K562 (cell line): ENCODE measurements around the gene PRM3. TPM values are rescaled to one million over a fixed set of nuclear protein-coding genes. Genes with fewer than 3 reads are reported as not detected.

ENCODE experiments used
- ARHGAP35 ChIP-seq: fragments of 450-650 bp; IDR thresholded peaks from 2 replicates; pipeline ENCODE4 v1.6.1; 2018; ENCODE audit not compliant: partially characterized antibody
- CREB3L1 ChIP-seq: fragments of 450-650 bp; IDR thresholded peaks from 2 replicates; pipeline ENCODE4 v1.6.1; 2014; ENCODE audit warnings: low read depth, mild to moderate bottlenecking, moderate library complexity, borderline replicate concordance
- DLX4 ChIP-seq: fragments of 250-450 bp; sonication (Bioruptor Pico); IDR thresholded peaks from 2 replicates; pipeline ENCODE4 v1.6.1; 2021; ENCODE audit warnings: mild to moderate bottlenecking
- E2F3 ChIP-seq: fragments of 250-450 bp; sonication (Bioruptor Pico); IDR thresholded peaks from 2 replicates; pipeline ENCODE4 v1.4.0; 2020; ENCODE audit warnings: mild to moderate bottlenecking
- E2F8 ChIP-seq: fragments of 450-650 bp; IDR thresholded peaks from 2 replicates; pipeline ENCODE4 v1.7.1; 2018; ENCODE audit warnings: mild to moderate bottlenecking, low read depth; ENCODE audit not compliant: partially characterized antibody
- ESRRB ChIP-seq: fragments of 250-450 bp; sonication (Bioruptor Pico); IDR thresholded peaks from 2 replicates; pipeline ENCODE4 v1.5.0; 2020; ENCODE audit warnings: mild to moderate bottlenecking, moderate library complexity, borderline replicate concordance
- GATA2 ChIP-seq: sonication (generic); formaldehyde crosslinking; IDR thresholded peaks from 2 replicates; pipeline ENCODE4 v1.4.0; 2020; ENCODE audit warnings: mild to moderate bottlenecking, missing genetic modification reagents
- GATAD2B ChIP-seq: fragments of 450-650 bp; IDR thresholded peaks from 2 replicates; pipeline ENCODE4 v1.6.1; 2017; ENCODE audit warnings: mild to moderate bottlenecking, borderline replicate concordance
- HNRNPH1 ChIP-seq: fragments of 200-400 bp; formaldehyde crosslinking; optimal IDR thresholded peaks from 2 replicates; pipeline ENCODE3; 2017; ENCODE audit warnings: low read depth, mild to moderate bottlenecking, low read length, moderate library complexity
- HNRNPK ChIP-seq: fragments of 200-400 bp; formaldehyde crosslinking; IDR thresholded peaks from one replicate; pipeline ENCODE4 v1.6.1; 2018; ENCODE audit warnings: mild to moderate bottlenecking, low read depth, low read length; ENCODE audit not compliant: poor library complexity, severe bottlenecking
- ILK ChIP-seq: fragments of 450-650 bp; IDR thresholded peaks from 2 replicates; pipeline ENCODE4 v1.6.1; 2016; ENCODE audit warnings: missing genetic modification characterization, low read depth, mild to moderate bottlenecking, missing compliant biosample characterization, moderate library complexity, borderline replicate concordance
- KDM1A ChIP-seq, 2 experiments: fragments of 450-650 bp; IDR thresholded peaks; 2 replicates each; pipeline ENCODE4 v1.6.1; 2016; ENCODE audit warnings: mild to moderate bottlenecking in 2 of 2
- L3MBTL2 ChIP-seq: fragments of 450-650 bp; IDR thresholded peaks from 2 replicates; pipeline ENCODE4 v1.6.1; 2016; ENCODE audit warnings: mild to moderate bottlenecking, moderate library complexity
- MEF2D ChIP-seq: conservative IDR thresholded peaks from 2 replicates; pipeline ENCODE4 v1.6.1; 2016; ENCODE audit warnings: low read depth, missing genetic modification characterization, missing compliant biosample characterization
- NR2C1 ChIP-seq, 2 experiments: fragments of 450-650 bp; IDR thresholded peaks; 2 replicates each; pipeline ENCODE4 v1.6.1; 2017; ENCODE audit warnings: mild to moderate bottlenecking in 2 of 2, antibody characterized with exemption in 1 of 2, inconsistent platforms in 1 of 2, missing compliant biosample characterization in 1 of 2, missing genetic modification characterization in 1 of 2
- PHF20 ChIP-seq: fragments of 450-650 bp; IDR thresholded peaks from 2 replicates; pipeline ENCODE4 v1.6.1; 2018; ENCODE audit not compliant: partially characterized antibody
- POLR2H ChIP-seq: IDR thresholded peaks from 2 replicates; pipeline ENCODE4 v1.6.1; 2016; ENCODE audit warnings: missing genetic modification characterization, low read depth, mild to moderate bottlenecking, control low read depth, missing compliant biosample characterization, moderate library complexity
- RHOXF2B ChIP-seq: fragments of 250-450 bp; sonication (Bioruptor Pico); conservative IDR thresholded peaks from 2 replicates; pipeline ENCODE4 v1.5.1; 2021
- RNF2 ChIP-seq: sonication (generic); IDR thresholded peaks from 2 replicates; pipeline ENCODE4 v1.6.1; 2016
- SOX6 ChIP-seq: fragments of 450-650 bp; IDR thresholded peaks from 2 replicates; pipeline ENCODE4 v1.6.1; 2014; ENCODE audit warnings: mild to moderate bottlenecking
- TBL1XR1 ChIP-seq, 2 experiments: IDR thresholded peaks; 2 replicates each; pipeline ENCODE4 v1.6.1; 2012; ENCODE audit warnings: improper control_type of control experiment in 2 of 2, low read length in 2 of 2, mild to moderate bottlenecking in 1 of 2
- TEAD1 ChIP-seq, 2 experiments: fragments of 450-650 bp in 1 of 2; sonication (generic) in 1 of 2; formaldehyde crosslinking; IDR thresholded peaks; 2 replicates each; pipeline versions ENCODE4 v1.4.0 to v1.8.0; 2020 to 2022; ENCODE audit warnings: mild to moderate bottlenecking in 2 of 2, missing genetic modification reagents in 1 of 2
- ZKSCAN8 ChIP-seq: fragments of 200-800 bp; sonication (Bioruptor generic); IDR thresholded peaks from 2 replicates; pipeline ENCODE4 v1.6.1; 2016; ENCODE audit warnings: missing genetic modification characterization, missing compliant biosample characterization
- ZNF263 ChIP-seq: sonication (generic); formaldehyde crosslinking; IDR thresholded peaks from 2 replicates; pipeline ENCODE4 v1.8.0; 2022; ENCODE audit warnings: mild to moderate bottlenecking, missing genetic modification reagents, borderline replicate concordance
- ZNF3 ChIP-seq: fragments of 250-450 bp; sonication (Bioruptor Pico); IDR thresholded peaks from 2 replicates; pipeline ENCODE4 v1.5.0; 2021; ENCODE audit warnings: mild to moderate bottlenecking, moderate library complexity
- ZNF444 ChIP-seq: fragments of 250-450 bp; sonication (Bioruptor Pico); IDR thresholded peaks from 2 replicates; pipeline ENCODE4 v1.4.0; 2020; ENCODE audit warnings: mild to moderate bottlenecking, moderate library complexity
- ZNF717 ChIP-seq: fragments of 250-450 bp; sonication (Bioruptor Pico); IDR thresholded peaks from 2 replicates; pipeline ENCODE4 v1.5.0; 2021
- polyA plus RNA-seq, 8 experiments: library from polyadenylated mRNA; depleted of rRNA in 4 of 8; stranded (reverse) in 5 of 8; unstranded in 3 of 8; fragments of >200 nt; fragmentation: Nextera tagmentation in 2 of 8; fragmentation: Illumina TruSeq in 1 of 8; extraction: Ambion mirVana in 2 of 8; extraction: Trizol in 1 of 8; gene quantifications; 2 replicates each; pipeline versions ENCODE4 v1.2.1 to v1.2.3, GENCODE V29; 2011 to 2014; ENCODE audit warnings: inconsistent platforms in 1 of 8, missing spikeins in 1 of 8
- total RNA-seq, 7 experiments: library from RNA; depleted of rRNA in 6 of 7; stranded (reverse); fragments of >200 nt in 6 of 7; fragmentation: Illumina TruSeq in 2 of 7; extraction: Trizol in 2 of 7; gene quantifications; 2 replicates each; pipeline versions ENCODE4 v1.2.1 to v1.2.3, GENCODE V29; 2011 to 2021; ENCODE audit warnings: low replicate concordance in 1 of 7

The PRM3 gene
- total and polyA plus RNA-seq, 9 of the 15 experiments (the other 6 are each of a cell fraction or from before 2014, with no cell fraction given) = not detected

- TF ChIP-seq E2F8 = no peak
- TF ChIP-seq POLR2H (tag) = no peak
- peak in 1 of 2 experiments; percentile 96; a peak in 2 of 4 replicates for TF ChIP-seq KDM1A (IDR thresholded peaks at IDR 0.05)
- no peak for TF ChIP-seq GATAD2B
- TF ChIP-seq TBL1XR1 (IDR thresholded peaks at IDR 0.05; ENCODE audit: low read length in 2 of 2) = no peak
- TF ChIP-seq SOX6 = no peak
- no peak for TF ChIP-seq ESRRB
- no peak for TF ChIP-seq ZNF717 (CRISPR knock-in tag)
- no peak for TF ChIP-seq ILK
- TF ChIP-seq TEAD1 (CRISPR knock-in tag; IDR thresholded peaks at IDR 0.05) = no peak
- peak; percentile 74; the same call in 1 of the 2 replicates for TF ChIP-seq ZNF444 (CRISPR knock-in tag)
- peak; percentile 84 for TF ChIP-seq ZNF263 (CRISPR knock-in tag)
- no peak for TF ChIP-seq RNF2
- no peak for TF ChIP-seq ARHGAP35
- no peak for TF ChIP-seq HNRNPH1
- no peak for TF ChIP-seq GATA2 (CRISPR knock-in tag)
- 0 out of 2 replicates have a peak, but pooled peaks have one; percentile 3 for TF ChIP-seq ZKSCAN8 (CRISPR knock-in tag)
- no peak for TF ChIP-seq NR2C1 (IDR thresholded peaks at IDR 0.05)
- TF ChIP-seq NR2C1 (tag; IDR thresholded peaks at IDR 0.05) = no peak
- TF ChIP-seq E2F3 = no peak
- peak; percentile 79 for TF ChIP-seq HNRNPK
- no peak for TF ChIP-seq RHOXF2B
- TF ChIP-seq L3MBTL2 = no peak
- no peak for TF ChIP-seq ZNF3 (CRISPR knock-in tag)
- no peak for TF ChIP-seq MEF2D (tag)
- TF ChIP-seq PHF20 = no peak
- TF ChIP-seq DLX4 = no peak
- no peak for TF ChIP-seq CREB3L1
Measured at GRCh38 chr16:11232302-11232851, 41.1 kb downstream of the PRM3 start (continued).
